K562 (cell line): ENCODE data around the gene PIMREG. TPM values are rescaled to one million over a fixed set of nuclear protein-coding genes. Genes with fewer than 3 reads are reported as not detected.

Experiments used
- ATAC-seq: fragments of 200-7000 bp; cut with Tn5 transposase; 3 replicates; pipeline ENCODE4 v1.9.1; 2020; ENCODE audit warnings: moderate library complexity
- BruUV-seq: library from RNA; stranded (reverse); fragments of 400-500 nt; replicated peaks from 2 replicates; lab custom pipeline; 2021; lab: Mats Ljungman, UMichigan
- CTCF ChIA-PET: fragments of 300-600 bp; formaldehyde crosslinking; extraction: SDS; loops from one replicate; lab custom pipeline; 2021; ENCODE audit warnings: low intra/inter-chr PET ratio; lab: Yijun Ruan, JAX
- POLR2A ChIA-PET: fragments of 300-600, 350-650 bp; sonication (Branson Sonifier 250); formaldehyde crosslinking; extraction: SDS; loops from one replicate; lab custom pipeline; 2021; ENCODE audit warnings: antibody characterized with exemption, inconsistent platforms; lab: Yijun Ruan, JAX
- DNase-seq, 4 experiments: peaks; one replicate each; pipeline versions ENCODE4 v3.0.0 to v3.0.0-alpha.2; 2011 to 2018; ENCODE audit warnings: low spot score in 3 of 4, mixed read lengths in 3 of 4; ENCODE audit errors: extremely low read depth in 1 of 4
- FAIRE-seq: peaks from 2 replicates; lab custom pipeline; 2011; peaks lifted over from hg19 to GRCh38; lab: Jason Lieb, UNC
- H2AFZ ChIP-seq: 2 replicates; pipeline ENCODE4 v1.6.0; 2011; ENCODE audit warnings: low read depth, low read length, control low read depth, inconsistent platforms
- H3K27ac ChIP-seq: fragments of 200-600 bp; 3 replicates; pipeline ENCODE4 v1.8.0; 2011; ENCODE audit warnings: low read depth, mild to moderate bottlenecking, control low read depth, inconsistent platforms, low read length, moderate library complexity, mixed read lengths; ENCODE audit errors: extremely low read depth
- H3K27me3 ChIP-seq, 2 experiments: fragments of 300-600 bp in 1 of 2; 2 replicates in 1 of 2; 3 replicates in 1 of 2; pipeline versions ENCODE4 v1.6.0 to v1.8.0; 2011; ENCODE audit warnings: inconsistent platforms in 2 of 2, low read length in 2 of 2, mild to moderate bottlenecking in 1 of 2, mixed read lengths in 1 of 2, moderate library complexity in 1 of 2; ENCODE audit not compliant: control insufficient read depth in 2 of 2, insufficient read depth in 2 of 2
- H3K36me3 ChIP-seq: fragments of 300-600 bp; 3 replicates; pipeline ENCODE4 v1.8.0; 2011; ENCODE audit warnings: mild to moderate bottlenecking, low read length, inconsistent platforms; ENCODE audit not compliant: control insufficient read depth, insufficient read depth
- H3K4me1 ChIP-seq, 2 experiments: fragments of 200-600 bp in 1 of 2; replicated peaks in 1 of 2; 2 replicates in 1 of 2; 3 replicates in 1 of 2; pipeline versions ENCODE4 v1.5.1 to v1.8.0; 2011; ENCODE audit warnings: inconsistent platforms in 2 of 2, low read length in 2 of 2, mild to moderate bottlenecking in 1 of 2, mixed read lengths in 1 of 2, moderate library complexity in 1 of 2; ENCODE audit not compliant: control insufficient read depth in 2 of 2, insufficient read depth in 2 of 2
- H3K4me2 ChIP-seq: 2 replicates; pipeline ENCODE4 v1.6.1; 2011; ENCODE audit warnings: low read length, control low read depth, inconsistent platforms, mixed read lengths; ENCODE audit not compliant: insufficient read depth
- H3K4me3 ChIP-seq: fragments of 200-600 bp; sonication (generic), shearing (Covaris generic); 2 replicates; pipeline ENCODE4 v1.5.1; 2016; ENCODE audit warnings: control low read depth, inconsistent platforms
- H3K79me2 ChIP-seq: fragments of 200-600 bp; 3 replicates; pipeline ENCODE4 v1.8.0; 2011; ENCODE audit warnings: low read length, inconsistent platforms; ENCODE audit not compliant: control insufficient read depth, insufficient read depth
- H3K9ac ChIP-seq, 2 experiments: 2 replicates each; pipeline versions ENCODE4 v1.6.0 to v1.6.1; 2011; ENCODE audit warnings: low read depth in 2 of 2, low read length in 2 of 2, control low read depth in 1 of 2, inconsistent platforms in 1 of 2, mild to moderate bottlenecking in 1 of 2, mixed read lengths in 1 of 2; ENCODE audit not compliant: insufficient read depth in 1 of 2
- H3K9me1 ChIP-seq: one replicate; pipeline ENCODE4 v1.6.0; 2011; ENCODE audit warnings: inconsistent platforms, mild to moderate bottlenecking, low read length, moderate library complexity; ENCODE audit not compliant: control insufficient read depth, insufficient read depth
- H3K9me3 ChIP-seq: replicated peaks from 2 replicates; pipeline ENCODE4 v1.5.1; 2011; ENCODE audit warnings: low read depth, low read length, inconsistent platforms; ENCODE audit not compliant: control insufficient read depth, insufficient read depth
- H4K20me1 ChIP-seq: replicated peaks from 2 replicates; pipeline ENCODE4 v1.6.1; 2011; ENCODE audit warnings: low read length, inconsistent platforms, mixed read lengths; ENCODE audit not compliant: control insufficient read depth, insufficient read depth
- BCOR ChIP-seq: fragments of 450-650 bp; IDR thresholded peaks from 2 replicates; pipeline ENCODE4 v1.6.1; 2016
- ZNF449 ChIP-seq: fragments of 250-450 bp; sonication (Bioruptor Pico); IDR thresholded peaks from 2 replicates; pipeline ENCODE4 v1.8.0; 2022; ENCODE audit warnings: moderate library complexity, mild to moderate bottlenecking, inconsistent platforms
- WGBS: fragments of 100-300 bp; shearing (Covaris generic); methylation state at CpG from one replicate; pipeline ENCODE4 v1.1.6; 2016; ENCODE audit warnings: low coverage, mixed read lengths; ENCODE audit not compliant: insufficient coverage; ENCODE audit errors: missing lambda C conversion rate; 5-methylcytosine and 5-hydroxymethylcytosine counted together
- in situ Hi-C: fragments of 300-500 bp; cut with MboI; formaldehyde crosslinking; loops from 4 replicates; pipeline ENCODE4 v1.15.0; 2018; ENCODE audit warnings: inconsistent platforms, mixed read lengths
- intact Hi-C: fragments of 100-400 bp; cut with micrococcal nuclease; formaldehyde crosslinking; loops from 2 replicates; pipeline ENCODE4 v1.14.2; 2022
- polyA plus RNA-seq, 8 experiments: library from polyadenylated mRNA; depleted of rRNA in 4 of 8; stranded (reverse) in 5 of 8; unstranded in 3 of 8; fragments of >200 nt; fragmentation: Nextera tagmentation in 2 of 8; fragmentation: Illumina TruSeq in 1 of 8; extraction: Ambion mirVana in 2 of 8; extraction: Trizol in 1 of 8; gene quantifications; 2 replicates each; pipeline versions ENCODE4 v1.2.1 to v1.2.3, GENCODE V29; 2011 to 2014; ENCODE audit warnings: inconsistent platforms in 1 of 8, missing spikeins in 1 of 8
- total RNA-seq, 7 experiments: library from RNA; depleted of rRNA in 6 of 7; stranded (reverse); fragments of >200 nt in 6 of 7; fragmentation: Illumina TruSeq in 2 of 7; extraction: Trizol in 2 of 7; gene quantifications; 2 replicates each; pipeline versions ENCODE4 v1.2.1 to v1.2.3, GENCODE V29; 2011 to 2021; ENCODE audit warnings: low replicate concordance in 1 of 7

PIMREG gene
- total and polyA plus RNA-seq, 9 of the 15 experiments (the other 6 are each of a cell fraction or from before 2014, with no cell fraction given), result 1.1 to 16.7 (median 9.4) TPM

DNA sequence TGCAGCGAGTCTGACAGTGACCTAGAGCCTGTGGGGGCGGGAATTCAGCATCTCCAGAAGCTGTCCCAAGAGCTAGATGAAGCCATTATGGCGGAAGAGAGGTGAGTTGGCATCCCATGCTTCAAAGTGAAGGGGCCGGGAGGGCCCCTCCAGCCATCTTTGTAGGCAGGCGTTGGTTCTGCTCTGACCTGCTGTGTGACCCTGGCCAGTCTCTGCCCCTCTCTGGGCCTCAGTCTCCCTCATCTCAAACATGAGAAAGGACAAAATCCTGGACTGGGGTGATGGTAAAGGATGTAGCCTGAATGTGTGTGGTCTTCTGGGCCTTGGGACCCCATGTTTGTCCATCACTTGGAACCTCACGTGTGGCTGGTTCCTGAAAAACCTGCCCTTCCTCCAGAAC, 5.1 kb downstream of the PIMREG start:
- no peak for FAIRE-seq
- intact Hi-C loops, result no loop called here
- ATAC-seq, result no peak
- H3K27me3 ChIP-seq, result no peaks in the 10 kb centered on the region
- no peak overlapping the region for H3K9ac ChIP-seq
- peaks cover 5 to 16% of the 10 kb centered on the region in 2 experiments; a peak in 4 of 5 replicates for H3K4me1 ChIP-seq
- in situ Hi-C loops, result loop anchor here (25.0 kb wide), 1 partner anchor 1212 kb away; the partner anchor contains the start of gene SCIMP
- H3K9me3 ChIP-seq, result no peaks in the 10 kb centered on the region
- no peaks in the 10 kb centered on the region for H4K20me1 ChIP-seq
- H3K36me3 ChIP-seq, result no peaks in the 10 kb centered on the region
- H2AFZ ChIP-seq, result no peak overlapping the region
- BruUV-seq, result no TSS peak
- POLR2A ChIA-PET, result interaction anchor here (0.9 kb wide), 1 partner anchor 21 kb away, joined by 3 read pairs; no protein-coding TSS in a partner anchor
- no peak overlapping the region for H3K27ac ChIP-seq
- no peak for DNase-seq
- H3K9me1 ChIP-seq, result no peaks in the 10 kb centered on the region
- TF ChIP-seq BCOR (0 out of 2 replicates have a peak, but pooled peaks have one; percentile 18), ZNF449 (no peak)
- TF ChIP-seq, all 486 proteins: peak for 1
- no peak overlapping the region for H3K4me2 ChIP-seq
- H3K79me2 ChIP-seq, result no peaks in the 10 kb centered on the region
- WGBS, result 90% methylated on average over 5 of the region's 6 CpGs
- CTCF ChIA-PET, result no interaction called here
- H3K4me3 ChIP-seq, result no peak overlapping the region
